IPS-NIHi11 (cell line): ENCODE results near the gene FBP2.
"Not testable (repeated sequence)": the region's sequence is repeated elsewhere in the genome, so short reads cannot be mapped to it uniquely, and the experiment has no call there.

Experiments used
- DNase-seq: peaks from one replicate; pipeline ENCODE4 v3.0.0; 2012; ENCODE audit warnings: mixed read lengths, low spot score

Gene FBP2

GRCh38 chr9:94563548-94563947 lies 30.1 kb downstream of the FBP2 start:
- DNase-seq = no peak

DNA sequence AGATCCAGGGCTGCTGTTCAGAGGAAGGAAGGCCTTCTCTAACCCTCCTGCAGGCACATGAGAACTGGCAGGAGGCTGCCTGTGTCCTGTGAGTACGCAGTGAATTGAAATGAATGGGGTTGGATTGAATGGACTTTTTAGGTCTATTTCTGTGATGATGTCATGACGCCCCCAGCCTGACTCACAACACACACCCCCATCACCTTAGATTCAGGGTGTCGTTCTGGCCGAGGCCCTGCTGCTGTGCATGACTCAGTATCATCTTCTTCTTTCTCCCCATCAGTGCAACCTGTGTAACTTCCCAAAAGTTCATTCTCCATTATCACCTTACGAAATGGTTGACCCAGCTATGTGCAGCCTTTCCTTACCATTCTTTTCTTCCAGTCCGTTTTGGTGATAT lies 33.4 kb downstream of the FBP2 start:
- DNase-seq = no peak

- DNase-seq = no peak
Measured at GRCh38 chr9:94557376-94557775, 36.2 kb downstream of the FBP2 start.

- DNase-seq = peak; percentile 82
Measured at GRCh38 chr9:94554439-94555331, 38.9 kb downstream of the FBP2 start, which contains the start of gene PCAT7. Gene PCAT7 (plus strand): TSS chr9:94555083.

DNA sequence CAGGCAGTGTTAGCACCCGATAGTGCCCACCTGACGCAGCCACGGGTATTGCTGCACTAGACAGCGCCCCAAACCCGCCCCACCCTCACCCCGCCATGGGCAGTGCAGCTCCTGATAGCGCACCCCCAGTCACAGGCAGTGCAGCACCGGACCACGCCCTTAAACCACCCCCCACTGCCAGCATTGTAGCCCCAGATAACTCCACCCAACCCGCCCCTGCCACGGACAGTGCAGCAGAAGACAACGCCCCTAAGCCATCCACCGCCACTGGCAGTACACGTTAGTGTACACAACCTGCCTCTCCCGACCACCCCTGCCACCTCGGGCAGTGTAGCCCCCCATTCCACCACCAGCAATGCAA lies 39.6 kb downstream of the FBP2 start:
- no peak for DNase-seq

DNA sequence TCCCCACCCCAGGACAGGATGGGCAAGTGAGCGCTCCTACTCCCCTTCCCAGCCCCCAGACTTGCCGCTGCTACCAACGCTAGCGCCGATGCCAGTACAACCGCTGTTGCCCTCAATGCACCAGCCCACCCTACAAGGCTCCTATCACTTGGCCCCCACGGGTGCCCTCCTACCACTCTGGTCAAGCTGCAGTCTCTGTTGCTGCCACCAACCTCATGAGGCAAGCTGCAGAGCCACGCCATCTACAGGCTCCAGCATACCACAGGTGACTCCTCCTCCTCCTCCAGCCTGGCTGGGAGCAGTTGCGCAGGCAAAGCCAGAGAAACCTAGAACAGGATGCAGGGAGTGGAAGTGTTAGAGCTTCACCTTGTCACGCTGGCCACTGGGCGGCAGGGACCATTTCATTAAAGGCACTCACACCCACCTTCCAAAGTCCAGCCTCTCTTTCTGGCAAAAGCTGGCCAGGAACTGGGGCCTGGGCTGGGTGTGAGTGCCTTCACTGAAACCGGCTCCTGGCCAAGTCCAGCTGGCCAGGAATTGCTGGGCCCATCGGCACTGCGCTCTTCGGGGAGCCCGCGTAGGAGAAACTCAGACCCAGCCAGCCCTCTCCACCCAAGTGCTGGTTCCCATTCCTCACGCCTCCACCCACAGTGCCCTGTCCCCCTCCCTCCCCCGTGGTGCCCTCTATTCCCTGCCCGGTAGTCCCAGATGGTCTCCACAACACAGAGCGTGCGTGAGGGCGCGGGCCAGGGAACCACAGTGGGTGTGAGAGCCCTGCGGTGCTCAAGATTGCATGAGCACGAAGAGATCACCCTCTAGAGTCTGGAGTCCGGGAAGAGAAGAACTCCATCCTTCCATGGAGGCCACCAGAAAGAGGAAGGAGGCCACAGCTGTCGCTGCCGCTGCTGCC lies 40.3 kb downstream of the FBP2 start:
- DNase-seq = no peak

- DNase-seq = no peak
Measured at GRCh38 chr9:94545940-94546339, 47.7 kb downstream of the FBP2 start.

DNA sequence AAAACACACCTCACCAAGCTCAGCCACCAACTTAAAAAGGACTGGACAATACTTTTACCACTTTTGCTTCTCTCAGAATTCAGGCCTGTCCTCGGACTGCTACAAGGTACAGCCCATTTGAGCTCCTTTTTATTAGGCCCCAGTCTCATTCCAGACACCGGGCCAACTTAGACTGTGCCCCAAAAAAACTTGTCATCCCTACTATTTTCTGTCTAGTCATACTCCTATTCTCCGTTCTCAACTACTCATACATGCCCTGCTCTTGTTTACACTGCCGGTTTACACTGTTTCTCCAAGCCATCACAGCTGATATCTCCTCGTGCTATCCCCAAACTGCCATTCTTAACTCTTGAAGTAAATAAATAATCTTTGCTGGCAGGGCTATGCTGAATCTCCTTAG lies 49.3 kb downstream of the FBP2 start:
- not testable (repeated sequence) for DNase-seq

DNA sequence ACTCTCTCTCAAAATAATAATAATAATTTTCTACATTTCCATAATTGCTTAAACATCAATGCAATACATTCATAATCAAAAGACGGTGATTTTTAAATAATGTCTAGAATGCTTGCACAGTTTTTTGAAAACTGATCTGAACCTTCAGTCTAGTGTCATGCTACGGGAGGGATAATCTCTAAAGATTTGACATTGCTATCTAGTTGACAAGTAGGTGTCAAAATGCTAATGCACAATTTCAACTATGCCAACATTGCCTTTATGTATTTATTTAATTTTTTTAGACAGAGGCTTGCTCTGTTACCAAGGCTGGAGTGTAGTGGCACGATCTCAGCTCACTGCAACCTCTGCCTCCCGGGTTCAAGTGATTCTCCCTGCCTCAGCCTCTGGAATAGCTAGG lies 54.7 kb downstream of the FBP2 start:
- no peak for DNase-seq

DNA sequence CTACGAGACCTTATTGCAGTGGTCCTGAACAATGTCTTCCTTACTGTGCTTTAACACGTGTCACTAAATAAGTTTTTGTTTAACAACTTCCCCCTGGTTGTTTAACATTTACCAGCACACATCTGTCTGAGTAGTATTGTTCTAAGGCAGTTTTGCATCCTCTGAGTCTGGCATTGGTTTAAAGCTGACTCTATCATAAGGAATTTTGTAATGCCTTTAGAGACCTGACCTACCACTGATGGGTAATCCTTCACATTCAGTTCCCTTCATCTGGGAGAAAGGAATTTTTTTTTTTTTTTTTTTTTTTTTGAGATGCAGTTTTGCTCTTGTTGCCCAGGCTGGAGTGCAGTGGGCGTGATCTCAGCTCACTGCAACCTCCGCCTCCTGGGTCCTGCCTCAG lies 58.7 kb downstream of the FBP2 start:
- DNase-seq = no peak

- no peak for DNase-seq
Measured at GRCh38 chr9:94533601-94534000, 60.0 kb downstream of the FBP2 start.

GRCh38 chr9:94533155-94533554 lies 60.5 kb downstream of the FBP2 start:
- DNase-seq = no peak

DNA sequence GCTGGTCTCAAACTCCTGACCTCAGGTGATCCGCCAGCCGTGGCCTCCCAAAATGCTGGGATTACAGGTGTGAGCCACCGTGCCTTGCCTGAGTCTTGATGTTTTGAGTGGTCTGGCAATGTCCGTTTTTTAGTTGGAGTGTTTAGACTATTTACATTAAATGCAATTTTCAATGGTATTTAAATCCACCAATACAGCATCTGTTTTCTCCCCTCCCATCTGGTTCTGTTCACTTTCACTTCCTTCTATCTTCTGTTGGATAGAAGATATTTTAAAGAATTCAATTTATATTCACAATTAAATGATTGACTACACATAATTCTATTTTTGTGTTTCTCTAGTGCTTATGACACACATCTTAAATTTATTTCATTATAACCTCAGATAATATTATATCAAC lies 64.7 kb downstream of the FBP2 start:
- no peak for DNase-seq

DNA sequence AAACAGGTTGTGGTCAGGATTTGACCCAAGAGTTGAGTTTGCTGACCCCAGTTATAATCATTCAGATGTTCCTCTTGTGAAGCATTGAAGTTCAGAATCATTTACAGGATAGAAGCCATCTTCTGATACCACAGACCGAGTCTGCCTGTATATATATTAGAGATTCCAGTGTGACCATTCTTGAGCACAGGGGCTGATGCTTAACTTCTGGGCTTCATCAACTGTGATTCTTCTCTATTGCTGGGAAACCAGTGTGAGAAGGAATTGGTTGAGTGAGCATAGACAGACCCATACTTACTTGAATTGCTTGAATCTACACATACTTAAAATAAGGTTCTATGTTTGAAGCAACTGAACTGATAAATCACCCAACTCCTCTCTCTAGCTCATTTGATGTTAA lies 66.7 kb downstream of the FBP2 start:
- no peak for DNase-seq

GRCh38 chr9:94526271-94526670 lies 67.4 kb downstream of the FBP2 start:
- DNase-seq = no peak

GRCh38 chr9:94525396-94526035 lies 68.1 kb downstream of the FBP2 start:
- DNase-seq = no peak

- no peak for DNase-seq
Measured at GRCh38 chr9:94517254-94517653, 76.4 kb downstream of the FBP2 start.

- DNase-seq = no peak
Measured at GRCh38 chr9:94514722-94515121, 78.9 kb downstream of the FBP2 start.

GRCh38 chr9:94511955-94512265 lies 81.7 kb downstream of the FBP2 start:
- DNase-seq = no peak

DNA sequence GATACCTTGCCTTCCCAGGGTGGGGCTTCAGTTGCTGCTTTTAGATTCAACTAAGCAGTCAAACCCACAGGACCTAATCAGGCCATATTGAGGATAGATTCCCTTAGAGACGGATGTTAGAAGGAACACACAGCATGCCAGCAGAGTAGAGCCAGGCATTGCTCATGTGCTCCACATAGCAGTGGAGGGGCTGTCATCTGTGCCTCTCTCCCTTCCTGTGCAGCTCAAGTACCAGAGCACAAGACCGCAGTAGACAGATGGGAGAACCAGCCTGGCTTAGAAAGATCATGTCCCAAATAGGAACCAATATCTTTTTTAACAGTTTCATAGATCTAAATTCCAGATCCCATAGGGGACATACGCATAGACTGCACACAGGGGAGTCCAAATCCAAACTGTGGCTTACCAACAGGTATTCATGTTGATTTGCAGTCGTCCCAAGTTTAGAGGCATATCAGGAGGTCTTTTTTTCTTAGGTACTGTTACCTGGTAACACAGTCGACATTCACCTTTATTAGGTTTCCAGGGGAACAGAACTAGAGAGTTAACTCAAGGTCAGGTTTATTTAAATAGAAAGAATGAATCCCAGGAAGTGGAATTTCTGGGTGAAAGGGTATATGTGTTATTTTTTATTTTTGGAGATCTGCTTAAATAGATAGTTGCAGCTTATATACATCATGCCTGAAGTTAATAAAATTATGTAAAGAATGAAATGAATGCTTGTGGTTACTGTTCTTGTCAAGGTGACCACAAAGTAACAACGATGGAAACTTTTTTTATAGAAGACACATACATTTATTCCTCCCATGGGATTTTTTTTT lies 82.3 kb downstream of the FBP2 start:
- DNase-seq = no peak
